Prostate gland (tissue), 2 donors: ENCODE results near the gene CSMD2. TPM values are rescaled to one million over a fixed set of nuclear protein-coding genes. Genes with fewer than 3 reads are reported as not detected.

Experiments used
- DNase-seq: peaks from one replicate; pipeline ENCODE4 v3.0.0-alpha.2; 2019; ENCODE audit warnings: low spot score
- H3K27ac ChIP-seq, 2 donors: fragments of 200-600 bp; sonication (generic); 2 replicates each; pipeline ENCODE4 v1.5.1; 2017 to 2019
- H3K27me3 ChIP-seq: fragments of 200-600 bp; sonication (generic); replicated peaks from 2 replicates; pipeline ENCODE4 v1.5.1; 2019; ENCODE audit not compliant: insufficient read depth
- H3K36me3 ChIP-seq, 2 donors: fragments of 200-600 bp; sonication (generic); 1 replicate in 1 of 2; 2 replicates in 1 of 2; pipeline versions ENCODE4 v1.5.1 to v1.8.1; 2017 to 2019
- H3K4me1 ChIP-seq: fragments of 200-600 bp; sonication (generic); replicated peaks from 2 replicates; pipeline ENCODE4 v1.5.1; 2019
- H3K4me3 ChIP-seq, 2 donors: fragments of 200-600 bp; sonication (generic); 2 replicates each; pipeline ENCODE4 v1.5.1; 2017 to 2019
- H3K9me3 ChIP-seq: fragments of 200-600 bp; sonication (generic); 2 replicates; pipeline ENCODE4 v1.5.1; 2017
- POLR2A ChIP-seq: fragments of 450-650 bp; IDR thresholded peaks from one replicate; pipeline ENCODE4 v1.6.1; 2016; ENCODE audit warnings: antibody characterized with exemption, mild to moderate bottlenecking
- POLR2AphosphoS5 ChIP-seq: sonication (generic); formaldehyde crosslinking; IDR thresholded peaks from one replicate; pipeline ENCODE4 v1.6.1; 2017; ENCODE audit warnings: antibody characterized with exemption
- WGBS: methylation state at CpG from one replicate; pipeline ENCODE4 v1.1.5; 2018; 5-methylcytosine and 5-hydroxymethylcytosine counted together
- intact Hi-C: fragments of 100-400 bp; cut with DNase I; formaldehyde crosslinking; loops from one replicate; pipeline ENCODE4 v1.14.2; 2022
- total RNA-seq, 2 donors: library from RNA; depleted of rRNA; stranded (reverse); fragments of >200 nt; gene quantifications; one replicate each; pipeline ENCODE4 v1.1.0, GENCODE V29; 2016
- TF ChIP-seq, protein P1 (sequence below), 4 experiments: fragments of 200-600 bp in 2 of 4; fragments of 450-650 bp in 2 of 4; sonication (generic) in 2 of 4; IDR thresholded peaks; 1 replicate in 3 of 4; 2 replicates in 1 of 4; pipeline ENCODE4 v1.5.1; 2016 to 2019; ENCODE audit warnings: antibody characterized with exemption in 4 of 4, mild to moderate bottlenecking in 2 of 4, moderate library complexity in 2 of 4

CSMD2 gene
- total RNA-seq, 2 donors from 2014 or later = 0.14 to 5.5 TPM

- Histone ChIP-seq H3K27ac (no peak overlapping the region), H3K9me3 (no peaks in the 10 kb centered on the region), H3K36me3 (no peaks in the 10 kb centered on the region), H3K4me1 (no peaks in the 10 kb centered on the region), H3K4me3 (no peak overlapping the region), H3K27me3 (no peaks in the 10 kb centered on the region)
- TF ChIP-seq POLR2A (no peak), POLR2AphosphoS5 (no peak)
- TF ChIP-seq, protein P1, sequence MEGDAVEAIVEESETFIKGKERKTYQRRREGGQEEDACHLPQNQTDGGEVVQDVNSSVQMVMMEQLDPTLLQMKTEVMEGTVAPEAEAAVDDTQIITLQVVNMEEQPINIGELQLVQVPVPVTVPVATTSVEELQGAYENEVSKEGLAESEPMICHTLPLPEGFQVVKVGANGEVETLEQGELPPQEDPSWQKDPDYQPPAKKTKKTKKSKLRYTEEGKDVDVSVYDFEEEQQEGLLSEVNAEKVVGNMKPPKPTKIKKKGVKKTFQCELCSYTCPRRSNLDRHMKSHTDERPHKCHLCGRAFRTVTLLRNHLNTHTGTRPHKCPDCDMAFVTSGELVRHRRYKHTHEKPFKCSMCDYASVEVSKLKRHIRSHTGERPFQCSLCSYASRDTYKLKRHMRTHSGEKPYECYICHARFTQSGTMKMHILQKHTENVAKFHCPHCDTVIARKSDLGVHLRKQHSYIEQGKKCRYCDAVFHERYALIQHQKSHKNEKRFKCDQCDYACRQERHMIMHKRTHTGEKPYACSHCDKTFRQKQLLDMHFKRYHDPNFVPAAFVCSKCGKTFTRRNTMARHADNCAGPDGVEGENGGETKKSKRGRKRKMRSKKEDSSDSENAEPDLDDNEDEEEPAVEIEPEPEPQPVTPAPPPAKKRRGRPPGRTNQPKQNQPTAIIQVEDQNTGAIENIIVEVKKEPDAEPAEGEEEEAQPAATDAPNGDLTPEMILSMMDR (IDR thresholded peaks at IDR 0.05) = no peak
- DNase-seq = no peak
- 54% methylated on average over 4 of the region's 4 CpGs for WGBS
- intact Hi-C loops = no loop called here
Measured at GRCh38 chr1:33643216-33643615, 521.8 kb downstream of the CSMD2 start.

- 75% methylated on average over 5 of the region's 5 CpGs for WGBS
- intact Hi-C loops = no loop called here
- no peaks in the 10 kb centered on the region for H3K36me3 ChIP-seq
- H3K27me3 ChIP-seq = no peaks in the 10 kb centered on the region
- H3K27ac ChIP-seq = no peak overlapping the region
- no peaks in the 10 kb centered on the region for H3K9me3 ChIP-seq
- DNase-seq = no peak
- no peaks in the 10 kb centered on the region for H3K4me1 ChIP-seq
- no peak for TF ChIP-seq POLR2AphosphoS5
- TF ChIP-seq POLR2A = no peak
- TF ChIP-seq, protein P1 (IDR thresholded peaks at IDR 0.05) = no peak
- no peak overlapping the region for H3K4me3 ChIP-seq
Measured at GRCh38 chr1:33641104-33641830, 523.8 kb downstream of the CSMD2 start.

- Histone ChIP-seq H3K9me3 (no peaks in the 10 kb centered on the region), H3K36me3 (no peaks in the 10 kb centered on the region), H3K27ac (no peak overlapping the region), H3K4me3 (no peak overlapping the region), H3K27me3 (no peaks in the 10 kb centered on the region), H3K4me1 (no peaks in the 10 kb centered on the region)
- WGBS = 36% methylated on average over 3 of the region's 3 CpGs
- TF ChIP-seq, protein P1 (IDR thresholded peaks at IDR 0.05) = no peak
- TF ChIP-seq POLR2A = no peak
- TF ChIP-seq POLR2AphosphoS5 = no peak
- no peak for DNase-seq
- intact Hi-C loops = no loop called here
Measured at GRCh38 chr1:33640114-33640660, 524.8 kb downstream of the CSMD2 start.

GRCh38 chr1:33637846-33638440 is 527.1 kb downstream of the CSMD2 start:
- no peaks in the 10 kb centered on the region for H3K27me3 ChIP-seq
- no peak for DNase-seq

More at GRCh38 chr1:33637846-33638440, 527.1 kb downstream of the CSMD2 start:
- Histone ChIP-seq H3K4me1 (no peaks in the 10 kb centered on the region), H3K9me3 (no peaks in the 10 kb centered on the region), H3K27ac (no peak overlapping the region), H3K36me3 (no peaks in the 10 kb centered on the region), H3K4me3 (no peak overlapping the region)
- 92% methylated on average over 7 of the region's 7 CpGs for WGBS
- no peak for TF ChIP-seq POLR2A
- TF ChIP-seq, protein P1 (IDR thresholded peaks at IDR 0.05) = no peak
- TF ChIP-seq POLR2AphosphoS5 = no peak
- intact Hi-C loops = no loop called here
